Activated gamma-delta T cell (primary cell): ENCODE results near the gene KCNQ2.
"Not testable (repeated sequence)": the region's sequence is repeated elsewhere in the genome, so short reads cannot be mapped to it uniquely, and the experiment has no call there.

Experiments used
- DNase-seq: peaks from one replicate; lab custom pipeline; 2025; lab: John Stamatoyannopoulos, UW
- total RNA-seq, 2 donors: gene quantifications; one replicate each; lab custom pipeline; 2026; lab: John Stamatoyannopoulos, UW

KCNQ2 gene
- 0.26 to 0.35 reads per million in 2 donors for total RNA-seq

GRCh38 chr20:63471981-63472831 is at the start of gene KCNQ2:
KCNQ2 (minus strand) TSS chr20:63472655; CDS start chr20:63472463, 192 bp downstream.
- no peak for DNase-seq

DNA sequence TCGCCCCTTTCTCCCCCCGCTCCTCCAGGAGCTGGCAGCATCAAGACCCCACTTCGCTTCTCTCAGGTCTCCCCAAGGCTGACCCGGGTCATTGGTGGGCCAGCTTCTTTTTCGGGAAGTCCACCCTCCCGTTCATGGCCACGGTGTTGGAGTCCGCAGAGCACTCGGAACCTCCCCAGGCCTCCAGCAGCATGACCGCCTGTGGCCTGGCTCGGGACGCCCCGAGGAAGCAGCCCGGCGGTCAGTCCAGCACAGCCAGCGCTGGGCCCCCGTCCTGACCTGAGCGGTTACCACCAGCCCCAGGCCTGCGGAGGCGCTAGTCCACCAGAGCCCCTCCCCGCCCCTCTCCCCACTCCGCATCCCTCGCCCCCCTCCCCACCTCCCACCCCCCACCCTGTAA is 49.1 kb upstream of the KCNQ2 start:
- no peak for DNase-seq

DNA sequence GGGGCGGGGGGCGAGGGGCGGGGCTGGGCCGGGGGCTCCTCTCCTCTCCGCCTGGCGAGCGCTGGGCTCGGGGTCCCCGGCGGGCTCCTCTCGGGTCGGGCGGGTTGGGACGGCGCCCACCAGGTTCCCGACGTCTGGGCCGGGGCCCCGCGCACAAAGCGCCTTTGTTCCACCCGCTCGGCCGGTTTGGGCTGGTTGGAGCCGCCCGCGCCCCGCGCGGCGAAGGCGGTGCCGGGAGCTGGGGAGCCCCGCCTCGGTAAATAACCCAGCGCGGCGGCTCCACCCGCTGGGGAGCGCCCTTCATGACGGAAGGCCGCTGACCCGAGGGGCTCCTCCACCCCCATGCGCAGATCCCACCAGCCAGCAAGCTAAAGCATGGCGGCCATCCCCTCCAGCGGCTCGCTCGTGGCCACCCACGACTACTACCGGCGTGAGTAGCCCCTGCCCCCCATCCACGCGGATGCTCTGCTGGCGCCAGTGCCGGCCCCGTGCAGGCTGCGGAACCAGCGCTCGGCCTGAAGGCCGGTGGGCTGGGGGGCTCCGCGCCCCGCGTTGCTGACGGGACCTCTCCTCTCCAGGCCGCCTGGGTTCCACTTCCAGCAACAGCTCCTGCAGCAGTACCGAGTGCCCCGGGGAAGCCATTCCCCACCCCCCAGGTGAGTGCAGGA is 48.6 kb upstream of the KCNQ2 start:
- peak; percentile 67 for DNase-seq

DNA sequence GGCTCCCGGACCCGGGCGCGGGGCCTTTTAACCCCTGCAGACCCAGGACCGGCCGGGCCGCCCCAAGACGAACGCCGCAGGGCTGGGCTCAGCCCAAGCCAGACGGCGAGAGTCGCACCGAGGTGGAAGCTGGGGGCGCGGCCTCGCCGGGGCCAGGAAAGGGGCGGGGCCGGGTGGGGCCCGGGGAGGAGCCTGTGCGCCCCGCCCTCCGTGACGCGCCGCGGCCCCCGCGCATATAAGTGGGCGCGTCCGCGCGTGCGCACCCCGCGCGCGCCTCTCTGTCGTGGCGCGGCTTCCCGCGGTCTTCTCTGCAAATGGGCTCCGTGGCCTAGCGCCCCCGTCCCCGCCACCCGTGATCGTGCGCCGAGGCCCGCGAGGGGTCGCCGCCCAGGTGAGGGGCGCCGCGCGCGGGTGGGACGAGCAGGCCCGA is 48.1 kb upstream of the KCNQ2 start, which contains the start of gene PPDPF:
Gene PPDPF (plus strand): TSS at position 262 of the 430 bp plus-strand sequence. CDS start 544 bp downstream, outside the sequence.
- peak; percentile 82 for DNase-seq

- DNase-seq = peak; percentile 55
Measured at GRCh38 chr20:63519668-63520503, 47.4 kb upstream of the KCNQ2 start.

- DNase-seq = no peak
Measured at GRCh38 chr20:63518946-63519667, 46.7 kb upstream of the KCNQ2 start.

- no peak for DNase-seq
Measured at GRCh38 chr20:63518351-63518861, 46.0 kb upstream of the KCNQ2 start.

DNA sequence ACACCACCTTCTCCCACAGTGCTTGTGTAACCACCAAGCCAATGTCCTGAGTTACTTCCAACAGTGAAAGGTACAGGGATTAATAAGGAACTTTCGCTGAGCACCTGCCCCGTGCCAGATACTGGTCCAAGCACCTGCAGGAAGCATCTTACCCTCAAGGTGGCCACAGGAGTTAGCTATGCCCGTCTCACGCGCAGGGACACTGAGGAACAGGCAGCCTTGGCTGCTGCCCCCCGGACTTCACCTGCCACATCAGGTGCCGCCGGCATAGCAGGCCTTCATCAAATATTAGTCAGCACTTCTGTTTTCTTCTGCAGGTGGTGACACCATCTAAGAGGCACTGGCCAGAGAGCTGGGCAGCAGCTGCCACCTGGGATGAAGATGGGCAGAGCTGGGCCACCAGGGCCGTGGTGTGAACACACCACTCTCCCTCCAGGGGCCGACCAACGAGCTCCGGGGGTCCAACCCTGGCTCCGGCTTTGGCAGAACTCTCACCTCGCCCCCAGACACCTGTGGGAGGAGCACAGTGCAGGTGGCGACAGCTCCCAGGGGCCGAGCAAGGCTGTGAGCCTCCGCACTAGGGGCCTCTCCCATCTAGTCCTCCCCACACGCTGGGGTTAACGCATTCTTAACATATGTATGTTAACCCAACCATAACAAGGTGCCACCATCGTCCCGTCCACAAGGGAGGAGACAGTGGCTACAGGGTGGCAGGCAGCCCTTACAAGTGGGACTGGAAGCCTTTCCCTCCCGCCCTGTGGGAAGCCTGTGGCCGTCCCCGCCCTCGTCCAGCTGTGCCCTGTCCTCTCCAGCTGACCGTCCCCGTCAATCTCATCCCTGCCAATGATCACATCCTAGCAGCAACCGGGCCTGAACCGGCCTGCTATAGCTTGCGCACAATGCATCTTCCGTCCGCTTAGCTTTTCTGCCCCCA is 45.2 kb upstream of the KCNQ2 start:
- DNase-seq = no peak

- not testable (repeated sequence) for DNase-seq
Measured at GRCh38 chr20:63514520-63514919, 42.1 kb upstream of the KCNQ2 start.

DNA sequence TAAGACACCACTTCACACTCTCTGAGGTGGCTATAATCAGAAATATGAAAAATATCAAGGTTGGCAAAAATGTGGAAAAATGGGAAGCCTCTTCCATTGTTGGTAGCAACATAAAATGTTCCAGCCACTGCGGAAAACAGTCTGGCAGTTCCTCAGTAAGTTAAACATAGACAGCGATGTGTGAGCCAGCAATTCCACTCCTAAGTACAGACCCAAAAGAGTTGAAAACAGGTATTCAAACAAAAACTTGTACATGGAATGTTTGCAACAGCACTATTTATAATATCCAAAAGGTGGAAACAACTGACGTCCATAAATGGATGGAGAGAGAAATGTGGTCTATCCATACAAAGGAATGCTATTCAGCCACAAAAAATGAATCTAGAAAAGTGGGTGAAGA is 40.8 kb upstream of the KCNQ2 start:
- DNase-seq = no peak

GRCh38 chr20:63509088-63509564 is 36.7 kb upstream of the KCNQ2 start:
- DNase-seq = no peak

- DNase-seq = no peak
Measured at GRCh38 chr20:63508072-63508768, 35.8 kb upstream of the KCNQ2 start.

DNA sequence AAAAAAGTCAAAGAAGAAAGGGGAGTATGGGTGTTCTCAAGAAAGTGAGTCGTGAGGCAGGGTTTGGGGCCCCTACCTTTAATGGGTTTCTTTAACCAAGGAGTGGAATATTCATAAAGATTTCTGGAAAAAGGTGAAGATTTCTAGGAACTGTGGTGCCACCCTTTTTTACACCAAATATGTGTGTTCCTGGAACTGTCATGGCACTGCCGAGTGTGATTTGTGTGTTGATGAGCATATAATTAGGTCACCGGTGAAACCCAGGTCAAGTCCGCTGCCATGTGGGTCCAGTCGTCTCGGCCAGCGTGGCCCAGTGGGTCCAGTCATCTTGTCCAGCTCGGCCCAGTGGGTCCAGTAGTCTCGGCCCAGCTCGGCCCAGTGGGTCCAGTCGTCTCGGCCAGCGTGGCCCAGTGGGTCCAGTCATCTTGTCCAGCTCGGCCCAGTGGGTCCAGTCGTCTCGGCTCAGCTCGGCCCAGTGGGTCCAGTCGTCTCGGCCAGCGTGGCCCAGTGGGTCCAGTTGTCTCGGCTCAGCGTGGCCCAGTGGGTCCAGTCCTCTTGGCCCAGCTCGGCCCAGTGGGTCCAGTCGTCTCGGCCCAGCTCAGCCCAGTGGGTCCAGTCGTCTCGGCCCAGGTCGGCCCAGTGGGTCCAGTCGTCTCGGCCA is 34.8 kb upstream of the KCNQ2 start:
- no peak for DNase-seq

- no peak for DNase-seq
Measured at GRCh38 chr20:63505723-63506122, 33.3 kb upstream of the KCNQ2 start.

- no peak for DNase-seq
Measured at GRCh38 chr20:63505281-63505680, 32.8 kb upstream of the KCNQ2 start.

DNA sequence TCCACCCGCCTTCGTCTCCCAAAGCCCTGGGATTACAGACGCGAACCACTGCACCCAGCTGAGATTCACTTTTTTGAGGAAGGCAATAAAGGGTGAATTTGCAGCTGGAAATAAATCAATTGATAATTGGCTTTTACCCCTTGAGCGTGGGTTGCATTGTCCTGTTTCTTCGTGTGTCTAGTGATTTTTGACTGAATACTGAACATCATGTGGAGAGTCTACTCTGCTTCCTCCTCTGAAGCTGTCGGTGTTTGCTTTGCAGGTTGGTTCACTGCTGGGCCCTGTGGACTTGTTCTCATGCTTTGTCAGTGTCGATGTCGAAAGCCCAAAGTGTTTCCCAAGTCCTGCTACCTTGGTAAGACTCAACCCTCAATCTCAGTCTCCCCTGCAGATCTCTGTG is 32.2 kb upstream of the KCNQ2 start:
- DNase-seq = no peak

DNA sequence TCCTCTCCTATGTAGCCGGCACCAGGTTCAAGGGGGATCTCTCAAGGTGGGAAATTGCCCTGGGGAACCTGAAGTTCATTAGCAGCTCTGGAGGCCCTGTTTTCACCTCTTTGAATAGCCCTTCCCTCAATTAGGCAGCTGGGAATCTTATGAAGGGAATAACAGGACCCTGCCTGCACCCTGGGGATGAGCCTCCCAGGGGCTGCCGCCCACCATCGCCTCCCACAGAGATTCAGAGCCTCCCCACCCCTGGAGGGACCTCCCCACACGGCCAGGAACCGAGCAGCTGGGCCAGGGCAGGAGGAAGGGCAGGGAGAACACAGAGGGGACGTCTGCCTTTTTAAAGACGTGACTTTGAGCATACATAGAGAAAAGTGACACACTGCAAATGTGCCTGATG is 31.1 kb upstream of the KCNQ2 start:
- no peak for DNase-seq

GRCh38 chr20:63502671-63503172 is 30.3 kb upstream of the KCNQ2 start:
- DNase-seq = no peak
